Stimulated activated CD4-positive, alpha-beta T cell treated with anti-CD3 and anti-CD28 coated beads, TNF-alpha, amount 100 ng/mL, for 1 hour (primary cell): ENCODE results near the gene SEMA7A.

ENCODE experiments used
- DNase-seq, 3 donors: peaks; one replicate each; pipeline ENCODE4 v3.0.0-alpha.2; 2020; ENCODE audit warnings: low read depth in 3 of 3, low spot score in 1 of 3

SEMA7A gene

DNA sequence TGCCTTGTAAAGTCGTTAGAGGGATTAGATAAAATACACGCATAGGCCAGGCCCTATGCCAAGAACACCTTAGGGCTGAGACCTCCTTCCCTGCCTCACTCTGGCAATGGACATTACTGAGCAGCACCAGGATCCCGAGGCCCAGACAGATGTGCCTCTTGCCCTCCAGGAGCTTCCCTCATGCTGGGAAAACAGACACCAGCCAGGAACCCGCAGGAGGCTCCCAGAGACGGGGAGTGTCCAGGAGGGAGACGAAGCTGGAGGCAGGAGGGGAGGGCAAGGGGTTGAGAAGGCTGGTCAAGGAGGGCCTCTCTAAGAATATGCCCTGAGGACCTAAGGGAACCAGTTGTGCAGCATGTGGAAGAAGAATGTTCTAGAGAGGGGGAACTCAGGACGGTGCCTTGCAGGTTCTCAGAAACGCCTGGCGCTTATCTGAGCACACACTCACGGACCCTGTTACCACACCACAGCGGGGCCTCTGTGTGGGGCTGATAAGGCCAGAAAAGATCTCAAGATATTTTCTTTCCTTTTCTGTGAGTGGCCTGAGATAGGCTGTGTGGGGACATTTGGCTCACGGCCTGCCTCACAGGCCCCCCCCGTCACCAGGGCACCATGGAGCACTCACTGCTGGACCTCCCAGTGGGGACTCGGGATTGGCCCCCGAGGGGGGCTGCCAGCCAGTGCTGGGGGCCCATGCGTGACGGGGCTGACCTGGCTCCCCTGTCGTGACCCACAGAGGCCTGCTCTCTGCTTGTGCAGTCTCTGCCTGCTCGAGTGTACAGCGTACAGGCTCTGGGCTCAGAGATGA lies 44.3 kb downstream of the SEMA7A start:
- DNase-seq = no peak

- DNase-seq = no peak
Observed at GRCh38 chr15:74388363-74388951, 45.3 kb downstream of the SEMA7A start.

DNA sequence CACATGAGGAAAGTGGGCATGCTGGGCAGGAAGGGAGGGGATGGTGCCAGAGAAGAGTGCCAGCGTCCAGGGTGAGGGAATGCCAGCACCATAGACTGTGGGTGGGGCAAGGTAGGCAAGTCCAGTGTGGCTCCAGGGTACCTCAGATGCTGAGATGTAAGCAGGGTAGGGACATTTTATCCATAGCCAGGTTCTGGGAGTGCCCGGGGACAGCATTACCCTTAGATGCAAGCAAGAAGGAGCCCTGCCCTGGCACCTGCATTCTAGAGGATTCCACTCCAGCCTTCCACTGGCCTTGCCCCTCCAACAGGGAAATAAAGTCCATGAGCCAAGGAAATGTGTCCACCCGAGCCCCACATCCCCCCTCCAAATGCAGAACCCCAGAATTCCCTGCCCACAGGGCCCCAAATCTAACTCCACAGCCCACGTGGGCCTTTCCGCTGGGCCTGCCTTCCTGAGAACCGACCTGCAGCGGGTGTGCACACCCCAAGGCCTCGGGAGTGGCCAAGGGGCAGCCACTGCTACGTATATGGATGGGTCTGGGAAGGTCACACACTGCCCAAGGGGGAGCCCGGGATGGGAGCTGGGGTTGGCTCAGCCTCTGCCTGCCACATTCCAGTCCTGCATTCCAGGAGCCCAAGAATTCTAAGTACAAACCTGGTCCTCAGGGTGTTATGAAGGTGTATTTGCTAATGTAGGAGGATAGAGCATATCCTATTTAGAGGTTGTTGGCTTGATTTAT lies 46.0 kb downstream of the SEMA7A start:
- DNase-seq = no peak

DNA sequence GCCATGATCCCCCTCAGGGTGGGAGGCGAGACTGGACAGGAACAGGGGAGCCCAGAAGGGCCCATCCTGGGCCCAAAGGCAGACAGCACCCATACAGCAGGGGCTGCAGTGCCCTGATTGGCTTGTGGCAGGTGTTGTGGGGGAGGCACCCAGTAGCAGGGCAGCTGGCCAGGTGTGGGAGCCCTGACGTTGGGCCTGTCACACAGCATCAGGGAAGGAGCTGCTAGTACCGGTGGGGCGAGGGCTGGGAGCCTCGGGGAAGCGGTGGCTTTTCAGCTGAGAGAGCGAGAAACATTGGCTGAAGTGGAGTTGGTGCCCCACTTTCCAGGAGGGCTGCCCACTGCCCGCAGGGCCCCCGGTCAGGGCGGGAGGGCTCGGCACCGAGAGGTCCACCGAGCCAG lies 46.6 kb downstream of the SEMA7A start:
- DNase-seq = no peak

GRCh38 chr15:74386496-74387140 lies 47.1 kb downstream of the SEMA7A start:
- no peak for DNase-seq

DNA sequence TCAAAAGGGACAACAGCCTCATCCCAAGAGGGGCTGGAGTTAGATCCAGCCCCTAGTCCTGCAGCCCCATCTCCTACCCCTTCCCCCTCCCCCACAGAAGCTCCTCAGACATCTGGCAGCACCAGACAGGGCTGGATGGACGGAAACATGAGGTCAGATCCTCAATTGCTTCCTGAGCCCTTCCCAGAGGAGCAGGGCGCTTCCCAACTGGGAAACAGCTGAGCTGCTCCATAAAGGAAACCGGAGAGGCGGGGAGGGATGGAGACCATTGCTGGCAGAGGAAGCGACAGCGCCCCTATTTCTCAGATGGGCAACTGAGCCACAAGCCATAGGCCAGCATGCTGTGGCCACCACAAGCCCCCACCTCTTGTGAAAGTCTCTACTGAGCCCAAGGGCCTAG lies 48.0 kb downstream of the SEMA7A start:
- no peak for DNase-seq

DNA sequence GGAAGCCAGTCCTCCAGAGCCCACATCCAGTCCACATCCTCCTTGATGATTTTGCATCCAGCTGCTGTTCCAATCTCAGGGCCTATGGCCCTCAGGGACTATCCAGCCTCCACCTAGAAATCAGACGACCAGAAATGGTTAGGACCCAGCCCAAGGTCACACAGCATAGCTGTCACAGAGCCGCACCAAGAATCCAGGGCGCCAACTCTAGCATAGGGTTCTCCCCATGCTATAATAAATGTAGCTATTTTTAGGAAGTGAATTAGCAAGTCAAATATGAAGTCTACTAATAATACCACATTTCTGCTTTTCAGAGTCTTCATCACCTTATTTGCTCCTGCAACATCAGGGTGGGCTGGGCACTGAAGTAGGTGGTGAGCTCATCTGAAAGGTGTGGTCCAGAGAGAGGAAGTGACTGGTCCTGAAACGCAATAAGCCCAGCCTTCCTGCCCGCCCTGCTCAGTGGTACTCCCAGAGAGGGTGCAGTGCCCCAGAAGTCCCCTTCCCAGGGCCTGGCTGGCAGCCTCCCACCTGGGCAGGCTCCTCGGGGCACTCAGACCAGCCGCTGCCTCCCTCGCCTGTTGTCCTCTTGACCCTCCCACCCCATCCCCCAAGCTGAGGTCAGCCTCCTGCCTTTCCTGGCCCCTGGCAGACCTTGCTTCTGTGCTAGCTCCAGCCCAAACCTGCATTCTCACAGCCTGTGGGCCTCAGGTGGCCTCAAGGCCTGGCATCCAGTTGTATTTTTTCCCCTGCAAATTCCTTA lies 48.7 kb downstream of the SEMA7A start:
- DNase-seq = no peak

DNA sequence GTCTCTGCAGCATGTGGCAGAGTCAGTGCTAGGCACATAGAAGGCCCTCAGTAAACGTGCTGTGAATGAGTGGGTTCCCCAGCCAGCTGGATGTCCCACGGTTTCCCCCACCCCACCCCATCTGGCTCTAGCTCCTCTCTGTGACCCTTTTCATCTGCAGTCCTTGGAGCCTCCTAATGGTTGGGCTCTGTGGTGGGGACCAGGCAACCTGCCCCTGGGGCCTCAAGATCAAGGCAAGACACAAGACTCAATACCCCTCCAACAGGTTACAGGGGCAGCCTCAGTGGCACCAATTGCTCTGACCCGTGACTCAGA lies 49.2 kb downstream of the SEMA7A start:
- DNase-seq = no peak

- peak in 1 of 3 donors; percentile 56 for DNase-seq
Observed at GRCh38 chr15:74383695-74384565, 49.8 kb downstream of the SEMA7A start.

- no peak for DNase-seq
Observed at GRCh38 chr15:74383286-74383685, 50.5 kb downstream of the SEMA7A start.

DNA sequence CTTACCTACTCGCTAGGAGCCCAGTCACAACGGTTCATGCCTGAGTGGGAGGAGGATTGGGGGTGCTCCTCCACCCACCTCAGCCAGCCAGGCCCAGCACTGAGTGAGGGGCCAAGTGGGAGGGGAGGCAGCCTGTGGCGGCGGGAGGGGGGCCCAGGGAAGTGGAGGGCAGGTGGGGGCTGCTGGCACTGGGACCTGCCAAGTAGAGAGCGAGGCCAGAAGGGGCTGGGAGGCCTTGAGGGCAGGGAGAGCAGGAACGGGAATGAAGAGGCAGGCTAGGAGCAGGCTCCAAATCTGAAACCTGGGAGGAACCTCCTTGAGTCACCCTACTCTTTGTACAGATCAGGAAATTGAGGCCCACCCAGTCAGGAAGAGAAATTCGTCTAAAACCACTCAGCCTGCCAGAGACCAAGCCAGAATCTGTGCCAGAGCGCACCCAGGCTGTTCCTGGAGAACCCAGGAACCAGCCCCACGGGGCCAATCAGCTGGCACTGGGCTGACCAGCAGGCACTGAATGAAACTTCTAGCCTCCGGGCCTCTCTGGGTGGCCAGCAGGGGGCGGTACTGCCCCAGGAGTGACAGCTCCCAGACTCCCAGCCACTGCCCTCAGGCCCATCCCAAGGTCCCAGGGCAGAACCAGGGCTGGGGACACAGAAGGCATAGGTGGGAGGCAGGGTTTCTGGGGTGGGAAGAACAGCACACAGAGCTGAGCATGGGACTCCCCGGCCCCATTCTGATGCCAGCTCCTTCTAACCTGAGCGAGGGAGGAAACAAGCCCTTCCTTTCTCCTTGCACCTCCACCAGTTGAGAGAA lies 51.5 kb downstream of the SEMA7A start:
- peak; percentile 29 to 68 (median 53) for DNase-seq

DNA sequence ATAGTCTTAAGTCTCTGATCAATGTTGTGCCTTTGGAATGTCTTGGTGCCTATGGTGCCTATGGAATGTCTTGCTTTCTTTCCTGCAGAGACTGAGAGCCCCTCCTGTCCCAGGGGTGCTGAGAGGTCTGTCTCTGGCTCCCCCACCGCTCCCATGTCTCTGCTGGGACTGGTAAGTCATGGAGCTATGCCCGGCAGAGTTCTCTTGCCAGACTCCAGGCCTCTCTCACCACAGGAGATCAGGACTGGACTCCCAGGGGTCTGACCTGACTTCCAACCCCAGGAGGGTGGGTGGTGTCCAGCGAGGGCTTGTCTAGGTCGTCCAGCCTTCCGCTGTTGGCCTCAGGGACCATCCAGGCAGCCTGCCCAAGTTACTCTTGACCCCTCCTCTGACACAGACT lies 52.3 kb downstream of the SEMA7A start:
- DNase-seq = no peak

- DNase-seq = no peak
Observed at GRCh38 chr15:74381190-74381453, 52.6 kb downstream of the SEMA7A start.

DNA sequence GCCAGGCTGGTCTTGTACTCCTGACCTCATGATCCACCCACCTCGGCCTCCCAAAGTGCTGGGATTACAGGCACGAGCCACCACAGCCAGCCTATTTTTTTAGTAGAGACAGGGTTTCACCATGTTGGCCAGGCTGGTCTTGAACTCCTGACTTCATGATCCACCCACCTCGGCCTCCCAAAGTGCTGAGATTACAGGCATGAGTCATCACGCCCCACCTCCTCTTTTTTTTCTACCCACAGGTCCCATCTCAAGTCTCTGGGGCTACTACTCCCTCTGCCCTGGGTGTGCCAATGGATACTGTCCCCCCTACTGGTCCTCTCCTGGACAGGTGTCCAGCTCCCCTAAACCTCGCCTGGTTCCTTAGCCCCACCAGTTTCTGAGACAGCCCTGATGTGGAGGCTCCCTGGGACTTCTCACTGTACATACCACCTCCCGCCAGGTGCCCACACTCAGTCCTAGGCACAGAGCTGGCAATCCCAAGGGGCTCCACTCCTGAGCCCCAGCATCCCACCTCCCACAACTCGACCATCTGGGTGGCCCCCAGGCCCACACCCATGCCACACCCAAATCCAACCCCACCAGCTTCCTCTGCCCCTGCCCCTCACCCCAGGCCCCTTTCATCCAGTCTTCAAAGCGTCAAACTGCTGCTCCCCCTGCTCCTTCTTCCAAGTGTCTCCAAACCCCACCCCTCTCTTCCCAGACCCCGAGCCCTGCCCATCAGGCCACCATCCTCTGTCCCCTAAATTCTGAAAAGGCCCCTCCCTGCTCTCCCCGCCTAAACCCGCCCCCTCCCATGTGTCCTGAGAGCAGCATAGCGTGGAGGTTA lies 53.2 kb downstream of the SEMA7A start:
- no peak for DNase-seq

GRCh38 chr15:74378848-74379247 lies 54.9 kb downstream of the SEMA7A start:
- DNase-seq = peak in 1 of 3 donors; percentile 56

GRCh38 chr15:74377831-74378766 lies 55.7 kb downstream of the SEMA7A start:
- no peak for DNase-seq

DNA sequence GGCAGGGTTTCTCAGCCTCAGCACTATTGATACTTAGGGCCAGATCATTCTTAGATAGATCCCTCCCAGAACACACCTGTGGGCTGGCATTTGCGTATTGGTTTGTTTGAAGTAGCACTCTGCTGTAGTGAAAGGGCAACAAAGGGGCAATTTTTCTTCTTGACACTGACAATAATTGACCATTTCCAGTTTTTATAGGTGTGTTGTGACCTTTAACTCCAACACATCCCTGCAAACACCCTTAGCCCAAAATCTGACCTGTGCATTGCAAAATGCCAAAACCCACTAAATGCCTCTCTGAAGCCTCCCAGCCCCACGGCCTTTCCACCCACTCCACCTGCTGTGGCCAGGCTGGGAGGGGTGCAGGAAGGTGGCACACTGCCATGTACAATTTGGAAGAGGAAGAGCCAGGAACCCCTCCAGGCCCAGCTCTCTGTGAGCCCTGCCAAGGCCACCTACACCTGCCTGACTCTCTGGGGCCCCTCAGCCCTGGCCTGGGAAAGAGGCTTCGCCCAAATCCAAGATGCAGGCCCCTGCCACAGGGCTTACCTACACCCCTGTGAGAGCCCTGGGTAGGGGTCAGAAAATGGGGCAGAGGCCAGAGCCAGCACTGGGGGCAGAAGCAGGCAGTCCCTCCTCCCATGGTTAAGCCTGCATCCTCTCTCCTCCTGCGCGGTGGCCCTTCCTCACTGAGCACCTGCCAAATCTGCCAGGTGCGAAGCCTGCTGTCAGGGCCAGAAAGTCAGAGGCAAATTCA lies 56.8 kb downstream of the SEMA7A start:
- DNase-seq = no peak
